WI38 (cell line): ENCODE data around the gene PLXND1.

Experiments used
- H3K4me3 ChIP-seq: 2 replicates; pipeline ENCODE4 v1.5.1; 2011; ENCODE audit warnings: low read depth, mild to moderate bottlenecking, control low read depth, low read length
- CTCF ChIP-seq: IDR thresholded peaks from 2 replicates; pipeline ENCODE4 v1.5.1; 2012; ENCODE audit warnings: low read depth, mild to moderate bottlenecking, control low read depth, low read length

The PLXND1 gene

GRCh38 chr3:129594409-129594808 lies 12.1 kb downstream of the PLXND1 start:
- no peak for TF ChIP-seq CTCF
- H3K4me3 ChIP-seq: no peak overlapping the region

- no peak for TF ChIP-seq CTCF
- H3K4me3 ChIP-seq: no peak overlapping the region
Measured at GRCh38 chr3:129593595-129594339, 12.7 kb downstream of the PLXND1 start.

- no peak for TF ChIP-seq CTCF
- H3K4me3 ChIP-seq: no peak overlapping the region
Measured at GRCh38 chr3:129593230-129593594, 13.3 kb downstream of the PLXND1 start.

GRCh38 chr3:129592381-129593131 lies 13.9 kb downstream of the PLXND1 start:
- no peak overlapping the region for H3K4me3 ChIP-seq
- TF ChIP-seq CTCF: no peak

- no peak for TF ChIP-seq CTCF
Measured at GRCh38 chr3:129591932-129592331, 14.5 kb downstream of the PLXND1 start.

GRCh38 chr3:129590215-129590614 lies 16.3 kb downstream of the PLXND1 start:
- TF ChIP-seq CTCF: no peak
- no peak overlapping the region for H3K4me3 ChIP-seq

More at GRCh38 chr3:129591932-129592331, 14.5 kb downstream of the PLXND1 start:
- H3K4me3 ChIP-seq: no peak overlapping the region

GRCh38 chr3:129587566-129588210 lies 18.8 kb downstream of the PLXND1 start:
- TF ChIP-seq CTCF: no peak
- no peak overlapping the region for H3K4me3 ChIP-seq
